GM12878 (cell line): ENCODE measurements around the gene SLC35F3. TPM values are rescaled to one million over a fixed set of nuclear protein-coding genes. Genes with fewer than 3 reads are reported as not detected.

Source experiments
- ATAC-seq: fragments of 200-7000 bp; cut with Tn5 transposase; 3 replicates; pipeline ENCODE4 v1.9.1; 2020; ENCODE audit warnings: mild to moderate bottlenecking, moderate library complexity
- BruUV-seq: library from RNA; stranded (reverse); fragments of 400-500 nt; replicated peaks from 2 replicates; lab custom pipeline; 2021; lab: Mats Ljungman, UMichigan
- CTCF ChIA-PET: fragments of 300-600 bp; sonication (Branson Sonifier 250); formaldehyde crosslinking; extraction: SDS; loops from one replicate; lab custom pipeline; 2021; ENCODE audit warnings: inconsistent platforms; lab: Yijun Ruan, JAX
- POLR2A ChIA-PET: fragments of 350-600 bp; formaldehyde crosslinking; extraction: SDS; loops from one replicate; lab custom pipeline; 2021; ENCODE audit warnings: inconsistent platforms; lab: Charles Lee
- RAD21 ChIA-PET: fragments of 300-600 bp; sonication (Branson Sonifier 250); formaldehyde crosslinking; loops from one replicate; lab custom pipeline; 2023; ENCODE audit warnings: antibody characterized with exemption; ENCODE audit not compliant: unreplicated experiment; lab: Charles Lee
- SMC1A ChIA-PET: fragments of 300-600 bp; sonication (Branson Sonifier 250); formaldehyde crosslinking; loops from one replicate; lab custom pipeline; 2023; ENCODE audit not compliant: unreplicated experiment, uncharacterized antibody; lab: Charles Lee
- DNase-seq: peaks from one replicate; pipeline ENCODE4 v3.0.0-alpha.2; 2011; ENCODE audit warnings: low read depth, low spot score
- FAIRE-seq: peaks from 3 replicates; lab custom pipeline; 2011; peaks lifted over from hg19 to GRCh38; lab: Jason Lieb, UNC
- H2AFZ ChIP-seq: 2 replicates; pipeline ENCODE4 v1.6.0; 2011; ENCODE audit warnings: low read depth, low read length, control low read depth; ENCODE audit not compliant: control insufficient read depth
- H3K27ac ChIP-seq: 2 replicates; pipeline ENCODE4 v1.5.1; 2011; ENCODE audit warnings: control low read depth; ENCODE audit not compliant: control insufficient read depth, insufficient read depth
- H3K27me3 ChIP-seq, 2 experiments: replicated peaks in 1 of 2; 2 replicates each; pipeline versions ENCODE4 v1.6.0 to v1.6.1; 2011; ENCODE audit warnings: low read length in 1 of 2; ENCODE audit not compliant: control insufficient read depth in 2 of 2, insufficient read depth in 2 of 2
- H3K36me3 ChIP-seq, 2 experiments: 2 replicates each; pipeline ENCODE4 v1.5.1; 2011; ENCODE audit warnings: low read length in 1 of 2; ENCODE audit not compliant: control insufficient read depth in 2 of 2, insufficient read depth in 2 of 2
- H3K4me1 ChIP-seq: 2 replicates; pipeline ENCODE4 v1.6.1; 2011; ENCODE audit warnings: mild to moderate bottlenecking, low read length, moderate library complexity, mixed read lengths; ENCODE audit not compliant: control insufficient read depth, insufficient read depth
- H3K4me2 ChIP-seq: 2 replicates; pipeline ENCODE4 v1.6.0; 2011; ENCODE audit warnings: control low read depth; ENCODE audit not compliant: control insufficient read depth, insufficient read depth
- H3K4me3 ChIP-seq: fragments of 200-600 bp; sonication (generic); 2 replicates; pipeline ENCODE4 v1.5.1; 2016
- H3K79me2 ChIP-seq: 2 replicates; pipeline ENCODE4 v1.6.0; 2011; ENCODE audit warnings: low read length; ENCODE audit not compliant: control insufficient read depth, insufficient read depth
- H3K9ac ChIP-seq: 2 replicates; pipeline ENCODE4 v1.8.0; 2011; ENCODE audit warnings: low read length, control low read depth, mixed read lengths; ENCODE audit not compliant: control insufficient read depth, insufficient read depth
- H3K9me3 ChIP-seq: replicated peaks from 3 replicates; pipeline ENCODE4 v1.5.1; 2011; ENCODE audit warnings: mild to moderate bottlenecking, low read length; ENCODE audit not compliant: control insufficient read depth, insufficient read depth
- H4K20me1 ChIP-seq: 2 replicates; pipeline ENCODE4 v1.6.0; 2011; ENCODE audit not compliant: control insufficient read depth, insufficient read depth
- BCLAF1 ChIP-seq: fragments of 450-650 bp; IDR thresholded peaks from 2 replicates; pipeline ENCODE4 v1.6.1; 2017; ENCODE audit warnings: antibody characterized with exemption, mild to moderate bottlenecking, moderate library complexity
- BMI1 ChIP-seq: fragments of 450-650 bp; IDR thresholded peaks from 2 replicates; pipeline ENCODE4 v1.6.1; 2016; ENCODE audit warnings: mild to moderate bottlenecking, moderate library complexity, borderline replicate concordance
- CREB1 ChIP-seq: IDR thresholded peaks from 2 replicates; pipeline ENCODE4 v1.6.1; 2012; ENCODE audit warnings: low read depth, mild to moderate bottlenecking, inconsistent platforms
- GABPA ChIP-seq: IDR thresholded peaks from 2 replicates; pipeline ENCODE4 v1.6.1; 2014; ENCODE audit warnings: antibody characterized with exemption, low read depth, mild to moderate bottlenecking, inconsistent platforms
- HDAC2 ChIP-seq: fragments of 200-600 bp; sonication (generic); IDR thresholded peaks from 2 replicates; pipeline ENCODE4 v1.6.1; 2017
- JUND ChIP-seq: IDR thresholded peaks from 2 replicates; pipeline ENCODE4 v1.6.1; 2012; ENCODE audit warnings: low read depth, mild to moderate bottlenecking, low read length, improper control_type of control experiment, moderate library complexity
- MYB ChIP-seq: fragments of 150-350 bp; IDR thresholded peaks from 2 replicates; pipeline ENCODE4 v1.6.1; 2014; ENCODE audit warnings: mild to moderate bottlenecking, low read depth, low read length, borderline replicate concordance
- NKRF ChIP-seq: fragments of 450-650 bp; conservative IDR thresholded peaks from 2 replicates; pipeline ENCODE4 v1.6.1; 2017; ENCODE audit warnings: mild to moderate bottlenecking, moderate library complexity
- NRF1 ChIP-seq: conservative IDR thresholded peaks from 2 replicates; pipeline ENCODE4 v1.6.1; 2011; ENCODE audit warnings: mild to moderate bottlenecking, low read depth, low read length, improper control_type of control experiment
- PAX8 ChIP-seq: fragments of 450-650 bp; IDR thresholded peaks from 2 replicates; pipeline ENCODE4 v1.6.1; 2017; ENCODE audit warnings: mild to moderate bottlenecking, moderate library complexity
- RAD21 ChIP-seq: IDR thresholded peaks from 2 replicates; pipeline ENCODE4 v1.6.1; 2011; ENCODE audit warnings: mild to moderate bottlenecking, low read depth, low read length, moderate library complexity; ENCODE audit not compliant: insufficient read depth
- RB1 ChIP-seq: fragments of 450-650 bp; formaldehyde crosslinking; IDR thresholded peaks from 2 replicates; pipeline ENCODE4 v1.6.1; 2017; ENCODE audit warnings: mild to moderate bottlenecking, borderline replicate concordance
- RUNX3 ChIP-seq: IDR thresholded peaks from 2 replicates; pipeline ENCODE4 v1.6.1; 2012; ENCODE audit warnings: low read length, inconsistent platforms
- SUPT20H ChIP-seq: IDR thresholded peaks from 2 replicates; pipeline ENCODE4 v1.6.1; 2011; ENCODE audit warnings: low read depth, mild to moderate bottlenecking, low read length, moderate library complexity, borderline replicate concordance; ENCODE audit not compliant: control insufficient read depth
- TAF1 ChIP-seq: IDR thresholded peaks from 2 replicates; pipeline ENCODE4 v1.6.1; 2011; ENCODE audit warnings: mild to moderate bottlenecking, low read depth, low read length, borderline replicate concordance
- TCF3 ChIP-seq: IDR thresholded peaks from 2 replicates; pipeline ENCODE4 v1.6.1; 2012; ENCODE audit warnings: low read depth, mild to moderate bottlenecking, low read length, borderline replicate concordance; ENCODE audit not compliant: insufficient read depth
- ZBTB40 ChIP-seq: fragments of 450-650 bp; IDR thresholded peaks from 2 replicates; pipeline ENCODE4 v1.6.1; 2016; ENCODE audit warnings: mild to moderate bottlenecking, moderate library complexity, borderline replicate concordance
- WGBS: methylation state at CpG from one replicate; pipeline ENCODE4 v1.1.6; 2016; ENCODE audit warnings: low lambda C conversion rate; ENCODE audit not compliant: insufficient replicate concordance, insufficient coverage; ENCODE audit errors: missing lambda C conversion rate; 5-methylcytosine and 5-hydroxymethylcytosine counted together
- in situ Hi-C: fragments of 300-500 bp; cut with MboI; formaldehyde crosslinking; loops from 9 replicates; pipeline ENCODE4 v1.14.3; 2018; ENCODE audit warnings: mixed read lengths
- intact Hi-C: fragments of 100-400 bp; cut with micrococcal nuclease; formaldehyde crosslinking; loops from one replicate; pipeline ENCODE4 v1.14.2; 2022; ENCODE audit not compliant: unreplicated experiment
- polyA plus RNA-seq, 11 experiments: library from polyadenylated mRNA; depleted of rRNA in 4 of 11; unstranded in 6 of 11; stranded (reverse) in 5 of 11; fragments of >200 nt; fragmentation: Nextera tagmentation in 4 of 11; fragmentation: Illumina TruSeq in 1 of 11; extraction: Ambion mirVana in 4 of 11; extraction: Trizol in 1 of 11; gene quantifications; 1 replicate in 1 of 11; 2 replicates in 10 of 11; pipeline versions ENCODE4 v1.2.1 to v1.2.3, GENCODE V29; 2011 to 2016; ENCODE audit warnings: inconsistent platforms in 2 of 11, missing spikeins in 2 of 11, low read depth in 1 of 11
- total RNA-seq, 4 experiments: library from RNA; depleted of rRNA in 3 of 4; stranded (reverse); fragments of >200 nt in 3 of 4; fragmentation: Illumina TruSeq in 1 of 4; extraction: Trizol in 1 of 4; gene quantifications; 2 replicates each; pipeline versions ENCODE4 v1.2.1 to v1.2.3, GENCODE V29; 2013 to 2021

SLC35F3 gene
- total and polyA plus RNA-seq, 10 of the 15 experiments (the other 5 are each of a cell fraction or from before 2014, with no cell fraction given), result 1.0 to 8.6 (median 5.7) TPM

GRCh38 chr1:234141006-234141405 lies 236.5 kb downstream of the SLC35F3 start:
- SMC1A ChIA-PET, result interaction anchor here (0.7 kb wide), 1 partner anchor 16 kb away, joined by 3 read pairs; no protein-coding TSS in a partner anchor
- no peak for FAIRE-seq
- in situ Hi-C loops, result no loop called here
- CTCF ChIA-PET, result interaction anchor here (0.7 to 1.4 kb wide), 2 partner anchors 26 to 169 kb away, joined by 3 to 5 read pairs; no protein-coding TSS in a partner anchor
- no peak for DNase-seq
- ATAC-seq, result no peak
- Histone ChIP-seq H3K4me1 (no peaks in the 10 kb centered on the region), H4K20me1 (no peaks in the 10 kb centered on the region), H2AFZ (no peak overlapping the region), H3K9me3 (no peaks in the 10 kb centered on the region), H3K36me3 (no peaks in the 10 kb centered on the region), H3K27ac (no peak overlapping the region), H3K79me2 (no peaks in the 10 kb centered on the region), H3K4me2 (no peak overlapping the region), H3K27me3 (no peaks in the 10 kb centered on the region), H3K9ac (no peak overlapping the region), H3K4me3 (no peak overlapping the region)
- intact Hi-C loops, result no loop called here
- no TSS peak for BruUV-seq
- RAD21 ChIA-PET, result no interaction called here
- WGBS, result 5% methylated on average over 2 of the region's 2 CpGs
- POLR2A ChIA-PET, result no interaction called here
- TF ChIP-seq ZBTB40 (no peak), TCF3 (no peak), RAD21 (no peak), HDAC2 (no peak), TAF1 (no peak), RUNX3 (no peak), MYB (no peak), PAX8 (no peak), BCLAF1 (no peak), BMI1 (no peak), RB1 (no peak), CREB1 (no peak), NKRF (no peak), NRF1 (no peak), GABPA (no peak), SUPT20H (no peak), JUND (no peak)
